Left ventricle myocardium inferior (tissue), 1 donor: ENCODE results near the gene MRGPRF. TPM values are rescaled to one million over a fixed set of nuclear protein-coding genes. Genes with fewer than 3 reads are reported as not detected.

ENCODE experiments used
- DNase-seq: peaks from one replicate; pipeline ENCODE4 v3.0.0-alpha.2; 2020
- H3K27ac ChIP-seq: fragments of 200-600 bp; replicated peaks from 2 replicates; pipeline ENCODE4 v1.8.0; 2021
- H3K27me3 ChIP-seq: fragments of 200-600 bp; 2 replicates; pipeline ENCODE4 v1.8.0; 2021; ENCODE audit warnings: low read depth
- H3K36me3 ChIP-seq: fragments of 200-600 bp; 2 replicates; pipeline ENCODE4 v1.8.0; 2021
- H3K4me1 ChIP-seq: fragments of 200-600 bp; 2 replicates; pipeline ENCODE4 v1.8.0; 2021
- H3K4me3 ChIP-seq: fragments of 200-600 bp; 2 replicates; pipeline ENCODE4 v1.8.0; 2021; ENCODE audit warnings: mild to moderate bottlenecking, moderate library complexity
- H3K9me3 ChIP-seq: fragments of 200-600 bp; replicated peaks from 2 replicates; pipeline ENCODE4 v1.8.0; 2021
- CTCF ChIP-seq: fragments of 200-600 bp; IDR thresholded peaks from 2 replicates; pipeline ENCODE4 v1.8.0; 2021; ENCODE audit warnings: antibody characterized with exemption, mild to moderate bottlenecking, borderline replicate concordance
- intact Hi-C: fragments of 100-400 bp; cut with micrococcal nuclease; formaldehyde crosslinking; loops from one replicate; pipeline ENCODE4 v1.11.0; 2022
- total RNA-seq: library from RNA; stranded (reverse); fragmentation: NEBNext Ultra II Directional; extraction: Animal tissue kit (Norgen Biotek cat#: 25700); gene quantifications from one replicate; pipeline ENCODE4 v1.2.1, GENCODE V29; 2021
- donor health status: DM: no; HTN: yes; CAD: no; lungs with severe emphysema.

MRGPRF gene
- total RNA-seq, 1 donor from 2014 or later, result 3.9 TPM

DNA sequence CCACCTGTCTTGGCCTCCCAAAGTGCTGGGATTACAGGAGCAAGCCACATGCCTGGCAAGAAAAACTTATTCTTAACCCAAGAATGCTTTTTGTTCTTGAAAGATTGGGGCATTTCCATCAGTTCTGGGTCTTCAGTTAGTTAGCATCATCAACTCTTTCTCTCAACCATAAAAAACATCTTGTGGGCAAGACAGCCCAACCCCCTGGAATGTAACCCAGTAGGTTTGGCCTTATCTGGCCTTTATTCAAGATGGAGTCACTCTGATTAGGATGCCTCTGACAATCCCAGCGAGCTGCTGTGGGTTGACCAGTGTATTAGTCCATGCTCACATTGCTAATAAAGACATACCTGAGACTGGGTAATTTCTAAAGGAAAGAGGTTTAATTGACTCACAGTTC is 26.5 kb upstream of the MRGPRF start:
- no peak overlapping the region for H3K4me3 ChIP-seq
- no peak for DNase-seq
- H3K27ac ChIP-seq, result no peak overlapping the region
- no peaks in the 10 kb centered on the region for H3K9me3 ChIP-seq
- no peak for TF ChIP-seq CTCF
- no peaks in the 10 kb centered on the region for H3K36me3 ChIP-seq
- peaks cover 17% of the 10 kb centered on the region for H3K4me1 ChIP-seq
- intact Hi-C loops, result no loop called here
- H3K27me3 ChIP-seq, result peaks cover 12% of the 10 kb centered on the region

- peaks cover 12% of the 10 kb centered on the region for H3K27me3 ChIP-seq
- H3K36me3 ChIP-seq, result no peaks in the 10 kb centered on the region
- H3K27ac ChIP-seq, result no peak overlapping the region
- H3K4me1 ChIP-seq, result peaks cover 17% of the 10 kb centered on the region
- H3K4me3 ChIP-seq, result no peak overlapping the region
- TF ChIP-seq CTCF, result no peak
- no peak for DNase-seq
- intact Hi-C loops, result no loop called here
- H3K9me3 ChIP-seq, result no peaks in the 10 kb centered on the region
These were observed 24.5 kb upstream of the MRGPRF start for GRCh38 chr11:69037544-69037943.

DNA sequence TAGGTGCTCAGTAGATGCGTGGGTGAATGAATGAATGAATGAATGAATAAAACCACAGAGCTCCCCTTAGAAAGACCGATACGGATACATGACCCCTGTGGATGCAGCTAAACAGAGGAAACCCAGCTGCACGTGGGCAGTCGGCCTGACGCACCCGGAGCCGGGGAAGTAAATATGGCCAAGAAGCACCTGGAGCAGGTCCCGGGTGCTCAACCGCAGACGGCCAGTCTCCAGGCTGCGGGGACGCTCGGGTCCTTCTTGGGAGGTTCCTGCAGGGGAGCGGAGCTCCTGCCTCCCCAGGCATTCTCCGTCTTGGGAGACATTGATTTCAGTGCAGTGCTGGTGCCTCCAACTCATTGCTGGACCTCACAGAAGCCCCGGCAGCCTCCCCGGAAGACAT is 24.0 kb upstream of the MRGPRF start:
- Histone ChIP-seq H3K36me3 (no peaks in the 10 kb centered on the region), H3K27me3 (peaks cover 12% of the 10 kb centered on the region), H3K4me3 (no peak overlapping the region), H3K27ac (no peak overlapping the region), H3K4me1 (peaks cover 16% of the 10 kb centered on the region), H3K9me3 (no peaks in the 10 kb centered on the region)
- no peak for TF ChIP-seq CTCF
- no peak for DNase-seq
- intact Hi-C loops, result no loop called here

DNA sequence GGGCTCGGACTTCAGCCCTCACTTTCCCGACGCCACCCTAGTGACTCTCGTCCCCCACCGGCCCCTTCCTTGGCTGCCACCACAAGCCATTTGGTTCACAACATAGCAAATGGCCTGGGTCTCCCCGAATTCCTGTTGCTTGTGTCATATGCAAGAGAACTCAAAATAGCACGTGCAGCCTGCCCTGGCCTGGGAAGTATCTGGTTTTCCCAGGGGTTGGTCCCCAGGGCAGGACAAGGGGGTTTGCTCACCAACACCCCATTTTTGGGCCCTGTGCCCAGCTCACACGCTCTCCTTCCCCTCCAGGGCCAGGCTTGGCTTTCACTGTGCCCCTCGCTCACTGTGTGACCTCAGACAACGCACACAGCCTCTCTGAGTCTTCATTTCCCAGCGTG is 22.9 kb upstream of the MRGPRF start:
- intact Hi-C loops, result no loop called here
- no peak for TF ChIP-seq CTCF
- no peak overlapping the region for H3K4me3 ChIP-seq
- no peaks in the 10 kb centered on the region for H3K9me3 ChIP-seq
- peaks cover 6% of the 10 kb centered on the region for H3K4me1 ChIP-seq
- H3K27me3 ChIP-seq, result peaks cover 12% of the 10 kb centered on the region
- no peak for DNase-seq
- H3K36me3 ChIP-seq, result no peaks in the 10 kb centered on the region
- H3K27ac ChIP-seq, result peak overlapping the region; percentile 51

- no peak for DNase-seq
- TF ChIP-seq CTCF, result no peak
- peaks cover 12% of the 10 kb centered on the region for H3K27me3 ChIP-seq
- H3K36me3 ChIP-seq, result no peaks in the 10 kb centered on the region
- H3K4me1 ChIP-seq, result peaks cover 5% of the 10 kb centered on the region
- intact Hi-C loops, result no loop called here
- no peak overlapping the region for H3K4me3 ChIP-seq
- H3K27ac ChIP-seq, result peak overlapping the region; percentile 51
- no peaks in the 10 kb centered on the region for H3K9me3 ChIP-seq
These were observed 22.3 kb upstream of the MRGPRF start for GRCh38 chr11:69035150-69035945.
